Prostate gland (tissue), 2 donors: ENCODE results near the gene HECA. TPM values are rescaled to one million over a fixed set of nuclear protein-coding genes. Genes with fewer than 3 reads are reported as not detected.

Source experiments
- DNase-seq: peaks from one replicate; pipeline ENCODE4 v3.0.0-alpha.2; 2019; ENCODE audit warnings: low spot score
- H3K27ac ChIP-seq, 2 donors: fragments of 200-600 bp; sonication (generic); 2 replicates each; pipeline ENCODE4 v1.5.1; 2017 to 2019
- H3K27me3 ChIP-seq: fragments of 200-600 bp; sonication (generic); replicated peaks from 2 replicates; pipeline ENCODE4 v1.5.1; 2019; ENCODE audit not compliant: insufficient read depth
- H3K36me3 ChIP-seq, 2 donors: fragments of 200-600 bp; sonication (generic); 1 replicate in 1 of 2; 2 replicates in 1 of 2; pipeline versions ENCODE4 v1.5.1 to v1.8.1; 2017 to 2019
- H3K4me1 ChIP-seq: fragments of 200-600 bp; sonication (generic); replicated peaks from 2 replicates; pipeline ENCODE4 v1.5.1; 2019
- H3K4me3 ChIP-seq, 2 donors: fragments of 200-600 bp; sonication (generic); 2 replicates each; pipeline ENCODE4 v1.5.1; 2017 to 2019
- H3K9me3 ChIP-seq: fragments of 200-600 bp; sonication (generic); 2 replicates; pipeline ENCODE4 v1.5.1; 2017
- POLR2A ChIP-seq: fragments of 450-650 bp; IDR thresholded peaks from one replicate; pipeline ENCODE4 v1.6.1; 2016; ENCODE audit warnings: antibody characterized with exemption, mild to moderate bottlenecking
- POLR2AphosphoS5 ChIP-seq: sonication (generic); formaldehyde crosslinking; IDR thresholded peaks from one replicate; pipeline ENCODE4 v1.6.1; 2017; ENCODE audit warnings: antibody characterized with exemption
- WGBS: methylation state at CpG from one replicate; pipeline ENCODE4 v1.1.5; 2018; 5-methylcytosine and 5-hydroxymethylcytosine counted together
- intact Hi-C: fragments of 100-400 bp; cut with DNase I; formaldehyde crosslinking; loops from one replicate; pipeline ENCODE4 v1.14.2; 2022
- total RNA-seq, 2 donors: library from RNA; depleted of rRNA; stranded (reverse); fragments of >200 nt; gene quantifications; one replicate each; pipeline ENCODE4 v1.1.0, GENCODE V29; 2016
- TF ChIP-seq, protein P1 (sequence below), 4 experiments: fragments of 200-600 bp in 2 of 4; fragments of 450-650 bp in 2 of 4; sonication (generic) in 2 of 4; IDR thresholded peaks; 1 replicate in 3 of 4; 2 replicates in 1 of 4; pipeline ENCODE4 v1.5.1; 2016 to 2019; ENCODE audit warnings: antibody characterized with exemption in 4 of 4, mild to moderate bottlenecking in 2 of 4, moderate library complexity in 2 of 4

Gene HECA
- total RNA-seq, 2 donors from 2014 or later, result 26.0 to 45.9 TPM

DNA sequence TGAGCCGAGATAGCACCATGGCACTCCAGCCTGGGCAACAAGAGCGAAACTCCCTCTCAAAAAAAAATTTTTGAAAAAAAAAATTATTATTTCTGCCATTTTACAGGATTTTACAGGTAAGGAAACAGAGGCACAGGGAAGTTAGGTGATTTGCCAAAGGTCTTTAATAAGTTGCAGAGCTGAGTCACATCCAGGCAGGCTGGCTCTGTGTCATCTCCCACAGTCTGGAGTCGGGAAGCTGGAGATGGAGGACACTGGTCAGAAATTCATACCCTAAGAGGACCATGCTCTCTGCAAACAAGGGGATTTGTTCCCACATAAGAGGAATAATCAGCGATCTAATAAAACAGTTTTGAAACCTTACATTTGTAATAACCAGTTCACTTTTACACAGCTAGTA, 24.1 kb downstream of the HECA start:
- no peaks in the 10 kb centered on the region for H3K4me1 ChIP-seq
- intact Hi-C loops, result no loop called here
- WGBS, result 98% methylated on average over 4 of the region's 4 CpGs

DNA sequence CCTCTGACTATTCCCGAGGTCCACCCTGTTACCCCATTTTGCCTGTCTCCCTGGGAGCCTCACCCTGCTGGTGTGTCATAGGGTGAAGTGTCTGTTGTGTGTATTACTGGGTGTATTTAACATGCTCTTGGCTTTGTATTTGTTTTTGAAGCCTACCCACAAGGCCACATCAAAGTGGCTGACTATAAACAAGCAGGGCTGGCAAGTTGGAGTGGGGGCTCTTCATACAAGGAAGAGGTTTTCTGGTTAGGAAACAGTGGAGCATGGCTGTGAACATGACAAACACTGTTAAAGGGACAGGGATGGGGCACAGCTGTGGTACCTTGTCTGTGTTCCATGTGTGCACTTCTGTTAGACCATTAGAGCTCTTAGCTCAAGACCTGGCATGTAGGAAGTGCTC, 26.3 kb downstream of the HECA start:
- DNase-seq, result no peak
- Histone ChIP-seq H3K27ac (no peak overlapping the region), H3K4me1 (no peaks in the 10 kb centered on the region), H3K36me3 (no peaks in the 10 kb centered on the region), H3K27me3 (no peaks in the 10 kb centered on the region), H3K4me3 (no peak overlapping the region), H3K9me3 (no peaks in the 10 kb centered on the region)
- WGBS, result 42% methylated on average over 1 of the region's 1 CpG
- intact Hi-C loops, result no loop called here
- TF ChIP-seq POLR2A (no peak), POLR2AphosphoS5 (no peak)
- TF ChIP-seq, protein P1, sequence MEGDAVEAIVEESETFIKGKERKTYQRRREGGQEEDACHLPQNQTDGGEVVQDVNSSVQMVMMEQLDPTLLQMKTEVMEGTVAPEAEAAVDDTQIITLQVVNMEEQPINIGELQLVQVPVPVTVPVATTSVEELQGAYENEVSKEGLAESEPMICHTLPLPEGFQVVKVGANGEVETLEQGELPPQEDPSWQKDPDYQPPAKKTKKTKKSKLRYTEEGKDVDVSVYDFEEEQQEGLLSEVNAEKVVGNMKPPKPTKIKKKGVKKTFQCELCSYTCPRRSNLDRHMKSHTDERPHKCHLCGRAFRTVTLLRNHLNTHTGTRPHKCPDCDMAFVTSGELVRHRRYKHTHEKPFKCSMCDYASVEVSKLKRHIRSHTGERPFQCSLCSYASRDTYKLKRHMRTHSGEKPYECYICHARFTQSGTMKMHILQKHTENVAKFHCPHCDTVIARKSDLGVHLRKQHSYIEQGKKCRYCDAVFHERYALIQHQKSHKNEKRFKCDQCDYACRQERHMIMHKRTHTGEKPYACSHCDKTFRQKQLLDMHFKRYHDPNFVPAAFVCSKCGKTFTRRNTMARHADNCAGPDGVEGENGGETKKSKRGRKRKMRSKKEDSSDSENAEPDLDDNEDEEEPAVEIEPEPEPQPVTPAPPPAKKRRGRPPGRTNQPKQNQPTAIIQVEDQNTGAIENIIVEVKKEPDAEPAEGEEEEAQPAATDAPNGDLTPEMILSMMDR (IDR thresholded peaks at IDR 0.05), result no peak

More for the DNA sequence above, 24.1 kb downstream of the HECA start:
- Histone ChIP-seq H3K9me3 (no peaks in the 10 kb centered on the region), H3K27ac (no peak overlapping the region), H3K36me3 (no peaks in the 10 kb centered on the region), H3K27me3 (no peaks in the 10 kb centered on the region), H3K4me3 (no peak overlapping the region)
- DNase-seq, result no peak
- TF ChIP-seq, protein P1 (IDR thresholded peaks at IDR 0.05), result no peak
- TF ChIP-seq POLR2A (no peak), POLR2AphosphoS5 (no peak)

DNA sequence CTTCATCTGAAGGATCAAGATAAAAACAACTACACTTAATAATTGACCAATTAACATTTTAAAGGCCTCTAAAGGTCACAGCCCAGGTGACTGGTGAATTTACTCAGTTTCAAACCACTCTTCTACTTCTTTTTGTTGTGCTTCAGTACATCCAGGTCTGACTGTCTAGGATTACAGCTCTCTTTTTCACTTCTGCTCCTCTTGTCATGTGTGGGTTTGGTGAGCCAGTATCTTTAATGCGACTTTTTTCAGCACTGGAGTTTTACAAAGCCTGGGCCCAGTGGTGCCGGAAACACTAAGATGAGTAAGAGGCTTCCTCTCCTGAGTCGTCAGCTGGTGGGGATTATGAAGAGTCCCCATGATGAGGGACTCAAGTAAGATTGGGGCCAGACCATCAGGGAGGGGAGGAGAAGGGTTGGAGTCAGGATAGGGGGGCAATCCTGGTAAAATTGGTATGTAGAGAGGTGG, 27.0 kb downstream of the HECA start:
- Histone ChIP-seq H3K27me3 (no peaks in the 10 kb centered on the region), H3K27ac (no peak overlapping the region), H3K36me3 (peaks cover 0 to 5% of the 10 kb centered on the region in 2 donors), H3K4me1 (no peaks in the 10 kb centered on the region), H3K4me3 (no peak overlapping the region), H3K9me3 (no peaks in the 10 kb centered on the region)
- DNase-seq, result no peak
- 73% methylated on average over 3 of the region's 3 CpGs for WGBS
- TF ChIP-seq POLR2A, result no peak
- no peak for TF ChIP-seq POLR2AphosphoS5
- TF ChIP-seq, protein P1 (IDR thresholded peaks at IDR 0.05), result no peak
- intact Hi-C loops, result no loop called here

DNA sequence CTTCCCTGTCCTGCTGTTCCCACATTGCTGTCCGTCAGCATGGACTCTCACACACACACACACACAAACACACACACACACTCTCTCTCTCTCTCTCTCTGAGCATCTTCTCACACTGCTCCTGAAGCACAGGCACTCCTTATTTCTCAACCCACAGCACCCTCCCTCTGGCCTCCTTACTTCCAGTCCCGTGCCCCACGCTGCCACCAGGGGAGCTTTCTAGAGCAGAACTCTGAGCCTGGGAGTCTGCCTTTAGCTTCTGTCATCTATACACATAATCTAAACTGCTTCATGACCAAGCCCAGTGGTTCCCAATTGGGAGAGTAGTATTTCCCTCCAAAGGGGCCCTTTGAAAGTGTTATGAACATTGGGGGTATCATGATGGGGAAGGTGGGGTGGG, 29.1 kb downstream of the HECA start:
- no peak overlapping the region for H3K27ac ChIP-seq
- H3K27me3 ChIP-seq, result no peaks in the 10 kb centered on the region
- intact Hi-C loops, result no loop called here
- no peaks in the 10 kb centered on the region for H3K9me3 ChIP-seq
- H3K4me1 ChIP-seq, result no peaks in the 10 kb centered on the region
- no peak overlapping the region for H3K4me3 ChIP-seq
- peaks cover 0 to 10% of the 10 kb centered on the region in 2 donors for H3K36me3 ChIP-seq
- TF ChIP-seq POLR2AphosphoS5 (no peak), POLR2A (no peak)
- TF ChIP-seq, protein P1 (IDR thresholded peaks at IDR 0.05), result no peak
- no peak for DNase-seq
- 74% methylated on average over 3 of the region's 3 CpGs for WGBS

DNA sequence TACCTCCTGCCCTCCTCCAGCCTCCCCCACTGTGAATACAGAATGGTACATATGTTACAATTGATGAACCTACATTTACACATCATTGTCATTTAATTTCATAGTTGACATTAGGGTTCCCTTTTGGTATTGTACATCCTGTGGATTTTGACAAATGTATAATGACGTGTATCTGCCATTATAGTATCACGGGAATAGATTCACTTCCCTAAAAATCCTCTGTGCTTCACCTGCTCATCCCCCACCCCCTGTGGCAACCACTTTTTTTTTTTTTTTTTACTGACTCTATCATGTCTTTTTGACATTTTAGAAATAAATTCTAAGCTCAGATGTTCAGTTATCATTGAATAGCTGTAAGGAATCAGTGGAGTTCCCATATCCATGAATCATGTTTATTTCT, 30.4 kb downstream of the HECA start:
- Histone ChIP-seq H3K36me3 (peaks cover 0 to 10% of the 10 kb centered on the region in 2 donors), H3K27me3 (no peaks in the 10 kb centered on the region), H3K27ac (no peak overlapping the region), H3K4me3 (no peak overlapping the region), H3K4me1 (no peaks in the 10 kb centered on the region), H3K9me3 (no peaks in the 10 kb centered on the region)
- DNase-seq, result no peak
- intact Hi-C loops, result no loop called here
- no peak for TF ChIP-seq POLR2AphosphoS5
- TF ChIP-seq POLR2A, result no peak
- TF ChIP-seq, protein P1 (IDR thresholded peaks at IDR 0.05), result no peak
- WGBS, result 91% methylated on average over 2 of the region's 2 CpGs
